Transverse colon (tissue), 4 donors: ENCODE measurements around the gene PDE8B.
"Not testable (repeated sequence)": the region's sequence is repeated elsewhere in the genome, so short reads cannot be mapped to it uniquely, and the experiment has no call there.

Source experiments
- EP300 ChIP-seq: sonication (generic); formaldehyde crosslinking; IDR thresholded peaks from one replicate; pipeline ENCODE4 v1.6.1; 2017; ENCODE audit warnings: antibody characterized with exemption, low read depth
- POLR2A ChIP-seq: fragments of 450-650 bp; IDR thresholded peaks from one replicate; pipeline ENCODE4 v1.6.1; 2016; ENCODE audit warnings: antibody characterized with exemption, mild to moderate bottlenecking, moderate library complexity
- POLR2AphosphoS5 ChIP-seq, 3 donors: sonication (generic); formaldehyde crosslinking; IDR thresholded peaks; one replicate each; pipeline ENCODE4 v1.6.1; 2016; ENCODE audit warnings: antibody characterized with exemption in 3 of 3
- TF ChIP-seq, protein P1 (sequence below), 5 experiments: fragments of 200-600 bp in 3 of 5; fragments of 450-650 bp in 2 of 5; sonication (generic) in 3 of 5; IDR thresholded peaks; 1 replicate in 2 of 5; 2 replicates in 3 of 5; pipeline ENCODE4 v1.5.1; 2016 to 2017; ENCODE audit warnings: antibody characterized with exemption in 5 of 5, inconsistent platforms in 3 of 5, mild to moderate bottlenecking in 2 of 5, moderate library complexity in 1 of 5

GRCh38 chr5:77468875-77469274 is 258.4 kb downstream of the PDE8B start:
- TF ChIP-seq, protein P1, sequence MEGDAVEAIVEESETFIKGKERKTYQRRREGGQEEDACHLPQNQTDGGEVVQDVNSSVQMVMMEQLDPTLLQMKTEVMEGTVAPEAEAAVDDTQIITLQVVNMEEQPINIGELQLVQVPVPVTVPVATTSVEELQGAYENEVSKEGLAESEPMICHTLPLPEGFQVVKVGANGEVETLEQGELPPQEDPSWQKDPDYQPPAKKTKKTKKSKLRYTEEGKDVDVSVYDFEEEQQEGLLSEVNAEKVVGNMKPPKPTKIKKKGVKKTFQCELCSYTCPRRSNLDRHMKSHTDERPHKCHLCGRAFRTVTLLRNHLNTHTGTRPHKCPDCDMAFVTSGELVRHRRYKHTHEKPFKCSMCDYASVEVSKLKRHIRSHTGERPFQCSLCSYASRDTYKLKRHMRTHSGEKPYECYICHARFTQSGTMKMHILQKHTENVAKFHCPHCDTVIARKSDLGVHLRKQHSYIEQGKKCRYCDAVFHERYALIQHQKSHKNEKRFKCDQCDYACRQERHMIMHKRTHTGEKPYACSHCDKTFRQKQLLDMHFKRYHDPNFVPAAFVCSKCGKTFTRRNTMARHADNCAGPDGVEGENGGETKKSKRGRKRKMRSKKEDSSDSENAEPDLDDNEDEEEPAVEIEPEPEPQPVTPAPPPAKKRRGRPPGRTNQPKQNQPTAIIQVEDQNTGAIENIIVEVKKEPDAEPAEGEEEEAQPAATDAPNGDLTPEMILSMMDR (IDR thresholded peaks at IDR 0.05), result not testable (repeated sequence)
- not testable (repeated sequence) for TF ChIP-seq POLR2A; POLR2AphosphoS5 (IDR thresholded peaks at IDR 0.05); EP300
